H1 (cell line): ENCODE data around the gene COG4.

Experiments used
- CHD2 ChIP-seq: IDR thresholded peaks from 2 replicates; pipeline ENCODE4 v1.6.1; 2012; ENCODE audit warnings: low read length, improper control_type of control experiment
- EP300 ChIP-seq, 2 experiments: IDR thresholded peaks; 1 replicate in 1 of 2; 2 replicates in 1 of 2; pipeline ENCODE4 v1.6.1; 2011 to 2012; ENCODE audit warnings: low read depth in 2 of 2, low read length in 2 of 2, mild to moderate bottlenecking in 2 of 2, borderline replicate concordance in 1 of 2, inconsistent platforms in 1 of 2, moderate library complexity in 1 of 2
- EZH2 ChIP-seq: fragments of 200-600 bp; sonication (generic); IDR thresholded peaks from 2 replicates; pipeline ENCODE4 v1.7.1; 2012; ENCODE audit warnings: low read depth, mild to moderate bottlenecking, moderate library complexity, low read length, inconsistent platforms; ENCODE audit not compliant: severe bottlenecking
- HDAC6 ChIP-seq: IDR thresholded peaks from one replicate; pipeline ENCODE4 v1.7.1; 2012; ENCODE audit warnings: low read depth, mild to moderate bottlenecking, inconsistent platforms, low read length, moderate library complexity
- KDM1A ChIP-seq: fragments of 200-600, 300-600 bp; sonication (generic); IDR thresholded peaks from 2 replicates; pipeline ENCODE4 v1.7.1; 2016; ENCODE audit warnings: mild to moderate bottlenecking, low read length, borderline replicate concordance
- POLR2A ChIP-seq, 2 experiments: IDR thresholded peaks; 1 replicate in 1 of 2; 2 replicates in 1 of 2; pipeline ENCODE4 v1.6.1; 2011; ENCODE audit warnings: low read depth in 2 of 2, low read length in 2 of 2, mild to moderate bottlenecking in 2 of 2; ENCODE audit errors: control extremely low read depth in 1 of 2
- RFX5 ChIP-seq: IDR thresholded peaks from 2 replicates; pipeline ENCODE4 v1.6.1; 2011; ENCODE audit warnings: low read depth, low read length, improper control_type of control experiment, borderline replicate concordance
- TAF1 ChIP-seq: IDR thresholded peaks from 2 replicates; pipeline ENCODE4 v1.6.1; 2011; ENCODE audit warnings: mild to moderate bottlenecking, low read depth, low read length
- TF ChIP-seq, protein P1 (sequence below), 3 experiments: IDR thresholded peaks; 1 replicate in 2 of 3; 2 replicates in 1 of 3; pipeline versions ENCODE4 v1.5.1 to v1.6.1; 2011; ENCODE audit warnings: low read length in 3 of 3, mild to moderate bottlenecking in 3 of 3, inconsistent platforms in 2 of 3, low read depth in 1 of 3, moderate library complexity in 1 of 3; ENCODE audit not compliant: insufficient read depth in 1 of 3; ENCODE audit errors: control extremely low read depth in 1 of 3

DNA sequence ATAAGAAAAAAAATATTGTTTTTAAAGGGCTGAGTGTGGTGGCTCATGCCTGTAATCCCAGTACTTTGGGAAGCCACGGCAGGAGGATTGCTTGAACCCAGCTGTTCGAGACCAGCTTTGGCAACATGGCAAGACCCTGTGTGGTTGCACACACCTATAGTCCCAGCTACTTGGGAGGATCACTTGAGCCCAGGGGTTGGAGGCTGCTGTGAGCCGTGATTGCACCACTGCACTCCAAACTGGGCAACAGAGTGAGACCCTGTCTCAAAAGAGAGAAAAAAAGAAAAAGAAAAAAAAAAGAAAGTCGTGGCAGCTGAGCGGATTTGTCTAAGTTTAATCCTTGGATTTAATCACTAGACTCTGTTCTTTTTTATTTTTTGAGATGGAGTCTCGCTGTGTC is 75.3 kb downstream of the COG4 start:
- TF ChIP-seq EP300 (IDR thresholded peaks at IDR 0.05; ENCODE audit: borderline replicate concordance in 1 of 2, low read depth in 2 of 2, low read length in 2 of 2) (no peak), POLR2A (IDR thresholded peaks at IDR 0.05; ENCODE audit: control extremely low read depth in 1 of 2, low read depth in 2 of 2, low read length in 2 of 2) (no peak), HDAC6 (no peak), CHD2 (no peak), EZH2 (no peak), KDM1A (no peak), TAF1 (no peak), RFX5 (no peak)
- TF ChIP-seq, protein P1, sequence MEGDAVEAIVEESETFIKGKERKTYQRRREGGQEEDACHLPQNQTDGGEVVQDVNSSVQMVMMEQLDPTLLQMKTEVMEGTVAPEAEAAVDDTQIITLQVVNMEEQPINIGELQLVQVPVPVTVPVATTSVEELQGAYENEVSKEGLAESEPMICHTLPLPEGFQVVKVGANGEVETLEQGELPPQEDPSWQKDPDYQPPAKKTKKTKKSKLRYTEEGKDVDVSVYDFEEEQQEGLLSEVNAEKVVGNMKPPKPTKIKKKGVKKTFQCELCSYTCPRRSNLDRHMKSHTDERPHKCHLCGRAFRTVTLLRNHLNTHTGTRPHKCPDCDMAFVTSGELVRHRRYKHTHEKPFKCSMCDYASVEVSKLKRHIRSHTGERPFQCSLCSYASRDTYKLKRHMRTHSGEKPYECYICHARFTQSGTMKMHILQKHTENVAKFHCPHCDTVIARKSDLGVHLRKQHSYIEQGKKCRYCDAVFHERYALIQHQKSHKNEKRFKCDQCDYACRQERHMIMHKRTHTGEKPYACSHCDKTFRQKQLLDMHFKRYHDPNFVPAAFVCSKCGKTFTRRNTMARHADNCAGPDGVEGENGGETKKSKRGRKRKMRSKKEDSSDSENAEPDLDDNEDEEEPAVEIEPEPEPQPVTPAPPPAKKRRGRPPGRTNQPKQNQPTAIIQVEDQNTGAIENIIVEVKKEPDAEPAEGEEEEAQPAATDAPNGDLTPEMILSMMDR (IDR thresholded peaks at IDR 0.05; ENCODE audit: control extremely low read depth in 1 of 3, insufficient read depth in 1 of 3, low read depth in 1 of 3, low read length in 3 of 3) = no peak
